ENCODE results near the gene GNB2.
"Not testable (repeated sequence)": the region's sequence is repeated elsewhere in the genome, so short reads cannot be mapped to it uniquely, and the experiment has no call there.

The GNB2 gene

DNA sequence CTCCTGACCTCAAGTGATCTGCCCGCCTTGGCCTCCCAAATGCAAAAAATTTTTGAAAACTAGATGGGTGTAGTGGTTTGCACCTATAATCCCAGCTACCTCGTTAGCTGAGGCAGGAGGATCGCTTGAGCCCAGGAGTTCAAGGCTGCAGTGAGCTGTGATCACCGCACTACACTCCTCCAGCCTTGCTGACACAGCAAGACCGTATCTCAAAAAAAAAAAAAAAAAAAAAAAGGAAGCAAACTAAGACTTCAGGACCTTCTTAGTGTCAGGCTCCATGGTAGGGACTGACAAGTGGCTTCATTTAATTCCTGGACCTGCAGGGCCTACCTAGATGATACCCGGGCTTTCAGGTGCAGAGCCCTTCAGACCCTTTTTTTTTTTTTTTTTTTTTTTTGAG is 34.9 kb downstream of the GNB2 start:
- Mint-ChIP-seq H3K36me3 (ENCODE audit: low read depth) (peaks cover 8% of the 10 kb centered on the region), H3K4me3 (no peak overlapping the region), H3K9me3 (no peaks in the 10 kb centered on the region), H3K27me3 (ENCODE audit: low read depth, poor library complexity) (peaks cover 3% of the 10 kb centered on the region), H3K4me1 (peaks cover 21% of the 10 kb centered on the region), H3K27ac (no peak overlapping the region)
- TF ChIP-seq, protein P1, sequence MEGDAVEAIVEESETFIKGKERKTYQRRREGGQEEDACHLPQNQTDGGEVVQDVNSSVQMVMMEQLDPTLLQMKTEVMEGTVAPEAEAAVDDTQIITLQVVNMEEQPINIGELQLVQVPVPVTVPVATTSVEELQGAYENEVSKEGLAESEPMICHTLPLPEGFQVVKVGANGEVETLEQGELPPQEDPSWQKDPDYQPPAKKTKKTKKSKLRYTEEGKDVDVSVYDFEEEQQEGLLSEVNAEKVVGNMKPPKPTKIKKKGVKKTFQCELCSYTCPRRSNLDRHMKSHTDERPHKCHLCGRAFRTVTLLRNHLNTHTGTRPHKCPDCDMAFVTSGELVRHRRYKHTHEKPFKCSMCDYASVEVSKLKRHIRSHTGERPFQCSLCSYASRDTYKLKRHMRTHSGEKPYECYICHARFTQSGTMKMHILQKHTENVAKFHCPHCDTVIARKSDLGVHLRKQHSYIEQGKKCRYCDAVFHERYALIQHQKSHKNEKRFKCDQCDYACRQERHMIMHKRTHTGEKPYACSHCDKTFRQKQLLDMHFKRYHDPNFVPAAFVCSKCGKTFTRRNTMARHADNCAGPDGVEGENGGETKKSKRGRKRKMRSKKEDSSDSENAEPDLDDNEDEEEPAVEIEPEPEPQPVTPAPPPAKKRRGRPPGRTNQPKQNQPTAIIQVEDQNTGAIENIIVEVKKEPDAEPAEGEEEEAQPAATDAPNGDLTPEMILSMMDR (IDR thresholded peaks at IDR 0.05), result no peak
- DNase-seq, result no peak

DNA sequence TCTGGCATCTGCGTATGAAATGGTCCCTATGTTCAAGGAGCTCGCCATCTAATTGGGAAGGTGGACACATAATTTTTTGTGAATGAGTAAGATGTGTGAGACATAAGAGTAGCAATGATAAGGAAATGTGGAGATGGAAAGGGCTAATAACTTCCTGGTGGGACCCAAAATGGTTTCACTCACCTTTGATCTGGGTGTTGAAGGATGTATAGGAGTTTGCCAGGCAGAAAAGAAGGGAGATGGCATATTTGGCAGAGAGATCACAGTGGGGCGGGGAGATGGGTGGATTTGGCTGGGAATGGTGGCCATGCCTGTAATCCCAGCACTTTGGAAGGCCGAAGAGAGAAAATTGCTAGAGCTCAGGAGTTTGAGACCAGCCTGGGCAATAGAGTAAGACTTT is 36.9 kb downstream of the GNB2 start:
- peaks cover 2% of the 10 kb centered on the region for H3K9me3 Mint-ChIP-seq
- H3K4me3 Mint-ChIP-seq, result no peak overlapping the region
- peaks cover 21% of the 10 kb centered on the region for H3K4me1 Mint-ChIP-seq
- peaks cover 12% of the 10 kb centered on the region for H3K27me3 Mint-ChIP-seq (ENCODE audit: low read depth, poor library complexity)
- TF ChIP-seq, protein P1 (IDR thresholded peaks at IDR 0.05), result no peak
- H3K27ac Mint-ChIP-seq, result peak overlapping the region; percentile 18
- DNase-seq, result no peak
- H3K36me3 Mint-ChIP-seq (ENCODE audit: low read depth), result peaks cover 8% of the 10 kb centered on the region

DNA sequence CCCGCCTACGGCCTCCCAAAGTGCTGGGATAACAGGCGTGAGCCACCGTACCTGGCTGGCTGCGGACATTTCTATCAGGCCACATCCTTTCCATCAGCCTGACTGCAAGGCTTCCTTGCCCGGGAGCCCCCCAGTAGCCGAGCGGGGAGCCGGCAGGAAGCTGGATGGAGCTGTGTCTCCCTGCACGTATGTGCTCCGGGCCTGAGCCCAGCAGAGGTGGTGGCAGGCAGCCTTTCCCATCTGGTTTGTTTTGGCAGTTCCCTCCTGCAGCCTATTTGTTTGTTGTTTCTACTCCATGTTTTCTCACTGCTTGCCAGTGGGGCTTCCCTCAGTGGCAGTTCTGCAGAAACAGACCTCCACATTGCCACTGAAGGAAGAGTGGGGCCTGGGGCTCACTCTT is 37.8 kb downstream of the GNB2 start:
- no peak for DNase-seq
- Mint-ChIP-seq H3K27ac (peak overlapping the region; percentile 32), H3K4me3 (no peak overlapping the region), H3K4me1 (peaks cover 21% of the 10 kb centered on the region), H3K9me3 (peaks cover 3% of the 10 kb centered on the region), H3K36me3 (ENCODE audit: low read depth) (peaks cover 8% of the 10 kb centered on the region), H3K27me3 (ENCODE audit: low read depth, poor library complexity) (peaks cover 12% of the 10 kb centered on the region)
- TF ChIP-seq, protein P1 (IDR thresholded peaks at IDR 0.05), result no peak

DNA sequence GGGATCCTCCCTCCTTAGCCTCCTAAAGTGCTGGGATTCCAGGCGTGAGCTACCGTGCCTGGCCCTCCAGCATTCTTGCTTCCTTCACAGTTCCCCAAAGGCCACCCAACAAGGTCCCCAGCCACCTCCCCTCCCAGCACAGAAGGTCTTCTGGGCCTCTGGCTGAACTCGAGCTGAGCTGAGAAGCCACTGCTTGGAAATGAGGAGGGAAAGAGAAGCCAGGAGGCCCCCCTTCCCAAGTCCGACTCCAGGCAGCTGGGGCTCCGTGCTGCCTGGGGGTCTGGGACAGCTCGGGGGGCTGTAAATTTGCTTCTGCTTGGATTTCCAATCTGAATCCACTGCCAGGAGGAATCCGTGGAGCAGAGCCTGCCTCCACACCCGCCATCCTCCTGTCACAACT is 41.2 kb downstream of the GNB2 start:
- Mint-ChIP-seq H3K27me3 (ENCODE audit: low read depth, poor library complexity) (peaks cover 43% of the 10 kb centered on the region), H3K36me3 (ENCODE audit: low read depth) (peaks cover 9% of the 10 kb centered on the region)

DNA sequence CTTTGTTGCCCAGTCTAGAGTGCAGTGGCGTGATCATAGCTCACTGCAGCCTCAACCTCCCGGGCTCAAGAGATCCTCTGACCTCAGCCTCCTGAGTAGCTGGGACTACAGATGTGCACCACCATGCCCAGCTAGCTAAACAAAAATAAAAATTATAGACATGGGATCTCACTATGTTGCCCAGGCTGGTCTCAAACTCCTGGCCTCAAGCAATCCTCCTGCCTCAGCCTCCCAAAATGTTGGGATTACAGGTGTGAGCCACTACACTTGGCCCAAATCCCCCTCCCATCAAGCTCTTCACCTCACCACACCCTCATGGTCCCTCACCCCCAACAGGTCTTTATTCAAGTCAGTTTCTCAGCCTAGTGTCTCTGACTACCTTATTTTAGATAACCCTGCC is 43.5 kb downstream of the GNB2 start:
- not testable (repeated sequence) for H3K4me1 Mint-ChIP-seq; H3K4me3 Mint-ChIP-seq; H3K27ac Mint-ChIP-seq; H3K36me3 Mint-ChIP-seq (ENCODE audit: low read depth); DNase-seq
- Mint-ChIP-seq H3K9me3 (peaks cover 28% of the 10 kb centered on the region), H3K27me3 (ENCODE audit: low read depth, poor library complexity) (peaks cover 64% of the 10 kb centered on the region)

More for the DNA sequence above, 41.2 kb downstream of the GNB2 start:
- Mint-ChIP-seq H3K4me3 (no peak overlapping the region), H3K27ac (no peak overlapping the region), H3K9me3 (peaks cover 25% of the 10 kb centered on the region), H3K4me1 (peaks cover 8% of the 10 kb centered on the region)
- TF ChIP-seq, protein P1 (IDR thresholded peaks at IDR 0.05), result no peak
- DNase-seq, result no peak

DNA sequence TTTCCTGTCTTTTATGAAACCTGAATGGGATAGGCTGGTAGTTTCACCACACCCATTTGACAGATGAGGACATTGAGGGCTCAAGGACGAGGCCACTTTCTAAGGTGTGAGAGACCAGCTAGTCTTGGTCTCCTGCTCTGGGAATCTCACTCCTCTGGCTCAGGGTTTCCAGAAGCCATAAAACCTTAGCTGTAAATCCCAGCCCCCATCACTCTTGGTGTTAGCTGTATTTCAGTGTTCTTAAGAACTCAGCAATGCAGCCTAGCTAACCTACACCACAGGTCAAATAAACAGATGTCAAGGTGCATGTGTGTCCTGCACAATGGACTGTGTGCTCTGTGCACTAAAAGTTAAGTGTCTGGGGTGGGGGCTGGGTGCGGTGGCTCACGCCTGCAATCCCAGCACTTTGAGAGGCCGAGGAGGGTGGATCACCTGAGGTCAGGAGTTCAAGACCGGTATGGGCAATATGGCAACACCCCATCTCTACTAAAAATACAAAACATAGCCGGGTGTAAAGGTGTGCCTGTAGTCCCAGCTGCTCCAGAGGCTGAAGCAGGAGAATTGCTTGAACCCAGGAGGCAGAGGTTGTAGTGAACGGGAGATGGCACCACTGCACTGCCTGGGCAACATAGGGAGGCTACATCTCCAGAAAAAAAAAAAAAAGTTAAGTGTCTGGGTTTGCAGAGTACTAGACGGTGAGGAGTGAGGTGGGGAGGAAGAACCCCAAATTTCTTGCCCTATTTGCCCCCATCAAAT is 46.2 kb downstream of the GNB2 start:
- no peak for DNase-seq
- TF ChIP-seq, protein P1 (IDR thresholded peaks at IDR 0.05), result no peak
- Mint-ChIP-seq H3K27ac (no peak overlapping the region), H3K4me3 (peak overlapping the region; percentile 70), H3K27me3 (ENCODE audit: low read depth, poor library complexity) (peaks cover 86% of the 10 kb centered on the region), H3K9me3 (peaks cover 28% of the 10 kb centered on the region), H3K36me3 (ENCODE audit: low read depth) (peaks cover 9% of the 10 kb centered on the region), H3K4me1 (peaks cover 19% of the 10 kb centered on the region)
